DOHH2 (cell line): Measurements from ENCODE around the gene TTYH2.
"Not testable (repeated sequence)": the region's sequence is repeated elsewhere in the genome, so short reads cannot be mapped to it uniquely, and the experiment has no call there.

Source experiments
- H3F3A ChIP-seq: fragments of 200-600 bp; sonication (generic), shearing (Covaris generic); 2 replicates; pipeline ENCODE4 v1.6.0; 2016; ENCODE audit warnings: antibody characterized with exemption, mild to moderate bottlenecking; ENCODE audit not compliant: control insufficient read depth, insufficient read depth
- H3K27ac ChIP-seq: fragments of 200-600 bp; sonication (generic); 2 replicates; pipeline ENCODE4 v1.5.1; 2014; ENCODE audit warnings: low read depth, mild to moderate bottlenecking, low read length, moderate library complexity
- H3K27me3 ChIP-seq: fragments of 200-600 bp; sonication (generic); 2 replicates; pipeline ENCODE4 v1.6.1; 2014; ENCODE audit warnings: mild to moderate bottlenecking, low read length, mixed read lengths; ENCODE audit not compliant: control insufficient read depth
- H3K36me3 ChIP-seq: fragments of 200-600 bp; sonication (generic); 2 replicates; pipeline ENCODE4 v1.6.1; 2014; ENCODE audit warnings: mild to moderate bottlenecking, low read length, moderate library complexity, mixed read lengths; ENCODE audit not compliant: control insufficient read depth
- H3K4me1 ChIP-seq: fragments of 200-600 bp; sonication (generic); 2 replicates; pipeline ENCODE4 v1.6.1; 2014; ENCODE audit warnings: mild to moderate bottlenecking, low read length, mixed read lengths; ENCODE audit not compliant: control insufficient read depth
- H3K4me2 ChIP-seq: fragments of 200-600 bp; sonication (generic); 2 replicates; pipeline ENCODE4 v1.6.0; 2014; ENCODE audit warnings: mild to moderate bottlenecking, low read length, moderate library complexity
- H3K4me3 ChIP-seq: fragments of 200-600 bp; sonication (generic); 2 replicates; pipeline ENCODE4 v1.5.1; 2014; ENCODE audit warnings: mild to moderate bottlenecking, low read length, mixed read lengths
- H3K79me2 ChIP-seq: fragments of 200-600 bp; sonication (generic); 2 replicates; pipeline ENCODE4 v1.6.1; 2014; ENCODE audit warnings: mild to moderate bottlenecking, low read length, mixed read lengths; ENCODE audit not compliant: control insufficient read depth
- H3K9me2 ChIP-seq: fragments of 200-600 bp; sonication (generic); replicated peaks from 2 replicates; pipeline ENCODE4 v1.6.1; 2014; ENCODE audit warnings: mild to moderate bottlenecking, low read length, mixed read lengths; ENCODE audit not compliant: control insufficient read depth
- H3K9me3 ChIP-seq: fragments of 200-600 bp; sonication (generic); 2 replicates; pipeline ENCODE4 v1.6.1; 2014; ENCODE audit warnings: antibody characterized with exemption, low read length, mixed read lengths; ENCODE audit not compliant: control insufficient read depth, insufficient read depth
- H4K20me1 ChIP-seq: fragments of 200-600 bp; sonication (generic); 2 replicates; pipeline ENCODE4 v1.6.0; 2014; ENCODE audit warnings: low read depth, mild to moderate bottlenecking, antibody characterized with exemption, low read length, moderate library complexity; ENCODE audit not compliant: control insufficient read depth, insufficient read depth
- EZH2phosphoT487 ChIP-seq: fragments of 200-600 bp; sonication (generic); IDR thresholded peaks from 2 replicates; pipeline ENCODE4 v1.6.1; 2017; ENCODE audit warnings: borderline replicate concordance, mild to moderate bottlenecking, antibody characterized with exemption, low read length, moderate library complexity, mixed read lengths
- TF ChIP-seq, protein P1 (sequence below): fragments of 200-600 bp; sonication (generic); IDR thresholded peaks from one replicate; pipeline ENCODE4 v1.5.1; 2014; ENCODE audit warnings: antibody characterized with exemption, mild to moderate bottlenecking, low read depth, low read length; ENCODE audit not compliant: poor library complexity, severe bottlenecking

TTYH2 gene

DNA sequence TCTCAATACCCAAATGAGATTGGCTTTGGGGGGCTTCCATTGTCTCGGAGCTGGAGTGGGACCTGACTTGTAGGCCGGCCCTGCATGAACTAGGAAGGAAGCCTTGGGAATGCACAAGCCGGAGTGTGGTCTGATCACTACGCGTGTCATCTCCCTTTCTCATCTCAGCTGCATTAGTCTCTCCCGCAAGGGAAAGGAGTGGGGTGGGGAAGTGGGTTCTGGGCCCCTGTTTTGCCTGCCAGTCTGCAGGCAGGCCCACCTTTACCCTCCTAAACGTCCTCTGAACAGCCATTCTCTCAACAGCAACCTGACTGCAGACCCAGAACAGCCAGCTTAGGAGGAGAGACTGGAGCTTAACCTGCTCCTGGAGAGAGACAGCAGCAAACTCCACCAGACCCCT is 49.2 kb downstream of the TTYH2 start:
- H3K4me1 ChIP-seq, result no peaks in the 10 kb centered on the region
- no peaks in the 10 kb centered on the region for H3K9me2 ChIP-seq
- H4K20me1 ChIP-seq, result no peaks in the 10 kb centered on the region
- no peaks in the 10 kb centered on the region for H3F3A ChIP-seq
- no peaks in the 10 kb centered on the region for H3K9me3 ChIP-seq
- TF ChIP-seq, protein P1, sequence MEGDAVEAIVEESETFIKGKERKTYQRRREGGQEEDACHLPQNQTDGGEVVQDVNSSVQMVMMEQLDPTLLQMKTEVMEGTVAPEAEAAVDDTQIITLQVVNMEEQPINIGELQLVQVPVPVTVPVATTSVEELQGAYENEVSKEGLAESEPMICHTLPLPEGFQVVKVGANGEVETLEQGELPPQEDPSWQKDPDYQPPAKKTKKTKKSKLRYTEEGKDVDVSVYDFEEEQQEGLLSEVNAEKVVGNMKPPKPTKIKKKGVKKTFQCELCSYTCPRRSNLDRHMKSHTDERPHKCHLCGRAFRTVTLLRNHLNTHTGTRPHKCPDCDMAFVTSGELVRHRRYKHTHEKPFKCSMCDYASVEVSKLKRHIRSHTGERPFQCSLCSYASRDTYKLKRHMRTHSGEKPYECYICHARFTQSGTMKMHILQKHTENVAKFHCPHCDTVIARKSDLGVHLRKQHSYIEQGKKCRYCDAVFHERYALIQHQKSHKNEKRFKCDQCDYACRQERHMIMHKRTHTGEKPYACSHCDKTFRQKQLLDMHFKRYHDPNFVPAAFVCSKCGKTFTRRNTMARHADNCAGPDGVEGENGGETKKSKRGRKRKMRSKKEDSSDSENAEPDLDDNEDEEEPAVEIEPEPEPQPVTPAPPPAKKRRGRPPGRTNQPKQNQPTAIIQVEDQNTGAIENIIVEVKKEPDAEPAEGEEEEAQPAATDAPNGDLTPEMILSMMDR, result no peak
- TF ChIP-seq EZH2phosphoT487, result no peak
- H3K4me3 ChIP-seq, result no peak overlapping the region
- H3K4me2 ChIP-seq, result no peak overlapping the region
- no peaks in the 10 kb centered on the region for H3K27me3 ChIP-seq
- no peaks in the 10 kb centered on the region for H3K79me2 ChIP-seq
- no peaks in the 10 kb centered on the region for H3K36me3 ChIP-seq
- no peak overlapping the region for H3K27ac ChIP-seq

DNA sequence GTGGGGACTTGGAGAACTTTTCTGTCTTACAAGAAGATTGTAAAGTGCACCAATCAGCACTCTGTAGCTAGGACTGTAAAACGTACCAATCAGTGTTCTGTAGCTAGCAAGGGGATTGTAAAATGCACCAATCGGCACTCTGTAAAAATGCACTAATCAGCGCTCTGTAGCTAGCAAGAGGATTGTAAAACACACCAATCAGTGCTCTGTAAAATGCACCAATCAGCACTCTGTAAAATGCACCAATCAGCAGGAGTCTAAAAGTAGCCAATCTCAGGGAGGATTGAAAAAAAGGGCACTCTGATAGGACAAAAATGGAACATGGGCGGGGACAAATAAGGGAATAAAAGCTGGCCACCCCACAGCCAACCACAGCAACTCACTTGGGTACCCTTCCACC is 53.7 kb downstream of the TTYH2 start:
- H3K9me3 ChIP-seq, H3K4me3 ChIP-seq, H3K9me2 ChIP-seq, H3K4me1 ChIP-seq, H4K20me1 ChIP-seq, H3K27ac ChIP-seq, H3K79me2 ChIP-seq, H3F3A ChIP-seq, H3K36me3 ChIP-seq, H3K4me2 ChIP-seq, H3K27me3 ChIP-seq: not testable (repeated sequence)

DNA sequence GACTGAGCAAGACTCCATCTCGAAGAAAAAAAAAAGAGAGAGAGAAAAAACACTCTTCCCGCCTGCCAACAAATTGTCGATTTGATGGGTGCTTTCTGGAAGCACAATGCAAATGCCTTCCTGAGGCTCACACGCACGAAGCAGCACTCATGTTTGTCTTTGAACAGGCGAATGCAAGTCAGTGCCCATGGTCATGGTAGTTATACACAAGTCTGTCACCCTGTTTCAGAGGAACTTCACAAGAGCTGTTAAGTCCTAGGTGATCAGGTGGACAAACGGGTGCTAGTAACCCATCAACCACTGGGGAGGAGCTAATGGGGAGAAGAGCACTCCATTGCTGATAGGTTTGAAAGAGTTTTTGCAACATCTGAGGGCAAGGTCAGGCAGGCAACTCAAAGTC is 54.2 kb downstream of the TTYH2 start:
- Histone ChIP-seq H3K27me3 (no peaks in the 10 kb centered on the region), H3K9me3 (no peaks in the 10 kb centered on the region), H3K79me2 (no peaks in the 10 kb centered on the region)

DNA sequence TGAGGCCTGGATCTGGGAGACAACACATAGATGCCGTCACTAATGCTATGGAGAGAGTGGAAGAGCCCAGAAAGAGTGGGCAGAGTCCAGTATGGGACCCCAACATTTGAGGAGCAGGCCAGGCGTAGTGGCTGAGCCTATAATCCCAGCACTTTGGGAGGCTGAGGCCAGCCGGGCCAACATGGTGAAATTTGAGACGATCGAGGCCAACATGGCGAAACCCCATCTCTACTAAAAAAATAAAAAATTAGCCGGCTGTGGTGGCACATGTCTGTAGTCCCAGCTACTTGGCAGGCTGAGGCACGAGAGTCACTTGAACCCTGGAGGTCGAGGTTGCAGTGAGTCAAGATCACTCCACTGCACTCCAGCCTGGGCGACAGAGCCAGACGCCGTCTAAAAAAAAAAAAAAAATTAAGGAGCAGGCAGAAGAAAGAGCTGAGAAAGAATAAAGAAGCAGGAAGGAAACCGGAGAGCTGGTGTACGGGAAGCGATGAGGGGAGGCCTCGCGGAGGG is 54.7 kb downstream of the TTYH2 start:
- no peaks in the 10 kb centered on the region for H3K79me2 ChIP-seq
- H3K4me2 ChIP-seq, result no peak overlapping the region
- no peaks in the 10 kb centered on the region for H3K27me3 ChIP-seq
- H3K4me3 ChIP-seq, result no peak overlapping the region
- no peaks in the 10 kb centered on the region for H3K9me2 ChIP-seq
- no peak overlapping the region for H3K27ac ChIP-seq
- no peaks in the 10 kb centered on the region for H3K4me1 ChIP-seq
- H3K9me3 ChIP-seq, result no peaks in the 10 kb centered on the region
- no peaks in the 10 kb centered on the region for H4K20me1 ChIP-seq
- TF ChIP-seq EZH2phosphoT487, result no peak
- TF ChIP-seq, protein P1, result no peak
- H3K36me3 ChIP-seq, result no peaks in the 10 kb centered on the region
- no peaks in the 10 kb centered on the region for H3F3A ChIP-seq

More for the DNA sequence above, 54.2 kb downstream of the TTYH2 start:
- Histone ChIP-seq H3K9me2 (no peaks in the 10 kb centered on the region), H3K27ac (no peak overlapping the region), H3K4me1 (no peaks in the 10 kb centered on the region), H3K36me3 (no peaks in the 10 kb centered on the region), H3F3A (no peaks in the 10 kb centered on the region), H4K20me1 (no peaks in the 10 kb centered on the region), H3K4me3 (no peak overlapping the region), H3K4me2 (no peak overlapping the region)
- TF ChIP-seq, protein P1, result no peak
- no peak for TF ChIP-seq EZH2phosphoT487
